Peyer's patch (tissue), 4 donors: ENCODE measurements around the gene RNF26.

Experiments
- POLR2A ChIP-seq, 2 donors: fragments of 450-650 bp; IDR thresholded peaks; one replicate each; pipeline ENCODE4 v1.5.1; 2017; ENCODE audit warnings: antibody characterized with exemption in 2 of 2, mild to moderate bottlenecking in 2 of 2, moderate library complexity in 2 of 2
- TF ChIP-seq, protein P1 (sequence below), 6 experiments: fragments of 450-650 bp in 4 of 6; fragments of 200-600 bp in 2 of 6; sonication (generic) in 1 of 6; IDR thresholded peaks; one replicate each; pipeline ENCODE4 v1.5.1; 2017 to 2019; ENCODE audit warnings: antibody characterized with exemption in 6 of 6, mild to moderate bottlenecking in 3 of 6, moderate library complexity in 1 of 6

DNA sequence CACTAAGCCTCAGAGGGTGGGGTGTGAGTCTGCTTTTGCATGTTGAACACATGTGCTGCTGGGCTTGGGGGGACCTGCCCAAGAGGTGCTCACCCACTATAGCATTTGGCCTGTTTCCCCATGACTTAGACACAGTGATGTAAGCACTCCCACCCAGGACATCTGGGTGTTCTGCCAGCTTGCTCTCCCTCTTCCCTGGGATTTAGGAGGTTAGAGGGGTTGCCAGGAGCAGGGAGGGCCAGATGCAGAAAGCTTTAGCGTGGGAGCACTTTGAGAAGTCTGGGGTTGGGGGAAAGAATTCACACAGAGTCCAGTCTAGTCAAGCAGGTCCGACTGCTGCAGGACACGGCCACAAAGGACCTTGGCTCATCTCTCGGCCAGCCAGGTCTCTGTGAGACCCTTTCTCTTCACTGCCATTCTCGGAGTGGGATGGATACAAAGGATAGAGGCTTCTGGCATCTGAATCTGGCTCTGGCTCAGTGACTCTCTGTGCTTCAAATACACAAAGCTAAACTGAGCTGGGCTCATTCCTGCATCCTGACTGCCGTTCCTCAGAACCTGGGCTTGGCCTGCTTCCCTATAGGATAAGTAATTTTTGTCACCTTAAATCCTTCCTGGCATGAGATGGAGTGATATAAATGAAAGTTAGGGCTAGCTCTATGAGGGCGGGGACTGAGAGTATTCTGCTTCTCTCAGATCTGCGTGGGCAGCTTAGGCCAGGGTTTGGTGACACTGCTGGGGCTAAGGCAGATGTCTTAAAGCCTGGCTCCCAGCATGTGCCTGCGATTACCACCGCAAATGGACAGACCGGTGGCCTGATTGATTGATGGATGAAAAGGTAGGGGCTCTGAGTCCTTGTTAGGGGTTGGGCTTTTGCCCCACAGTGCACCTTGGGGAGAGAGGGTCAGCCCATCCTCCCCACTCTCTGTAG is 32.6 kb downstream of the RNF26 start:
- TF ChIP-seq, protein P1, sequence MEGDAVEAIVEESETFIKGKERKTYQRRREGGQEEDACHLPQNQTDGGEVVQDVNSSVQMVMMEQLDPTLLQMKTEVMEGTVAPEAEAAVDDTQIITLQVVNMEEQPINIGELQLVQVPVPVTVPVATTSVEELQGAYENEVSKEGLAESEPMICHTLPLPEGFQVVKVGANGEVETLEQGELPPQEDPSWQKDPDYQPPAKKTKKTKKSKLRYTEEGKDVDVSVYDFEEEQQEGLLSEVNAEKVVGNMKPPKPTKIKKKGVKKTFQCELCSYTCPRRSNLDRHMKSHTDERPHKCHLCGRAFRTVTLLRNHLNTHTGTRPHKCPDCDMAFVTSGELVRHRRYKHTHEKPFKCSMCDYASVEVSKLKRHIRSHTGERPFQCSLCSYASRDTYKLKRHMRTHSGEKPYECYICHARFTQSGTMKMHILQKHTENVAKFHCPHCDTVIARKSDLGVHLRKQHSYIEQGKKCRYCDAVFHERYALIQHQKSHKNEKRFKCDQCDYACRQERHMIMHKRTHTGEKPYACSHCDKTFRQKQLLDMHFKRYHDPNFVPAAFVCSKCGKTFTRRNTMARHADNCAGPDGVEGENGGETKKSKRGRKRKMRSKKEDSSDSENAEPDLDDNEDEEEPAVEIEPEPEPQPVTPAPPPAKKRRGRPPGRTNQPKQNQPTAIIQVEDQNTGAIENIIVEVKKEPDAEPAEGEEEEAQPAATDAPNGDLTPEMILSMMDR (IDR thresholded peaks at IDR 0.05) = no peak
- no peak for TF ChIP-seq POLR2A (IDR thresholded peaks at IDR 0.05)
